Endothelial cell of hepatic sinusoid (primary cell): ENCODE results near the gene HSPA5.
"Not testable (repeated sequence)": the region's sequence is repeated elsewhere in the genome, so short reads cannot be mapped to it uniquely, and the experiment has no call there.

ENCODE experiments used
- in situ Hi-C: cut with HindIII; loops from 2 replicates; pipeline ENCODE4 v1.10.0; 2017; ENCODE audit warnings: low sequenced_read_pairs

Gene HSPA5

DNA sequence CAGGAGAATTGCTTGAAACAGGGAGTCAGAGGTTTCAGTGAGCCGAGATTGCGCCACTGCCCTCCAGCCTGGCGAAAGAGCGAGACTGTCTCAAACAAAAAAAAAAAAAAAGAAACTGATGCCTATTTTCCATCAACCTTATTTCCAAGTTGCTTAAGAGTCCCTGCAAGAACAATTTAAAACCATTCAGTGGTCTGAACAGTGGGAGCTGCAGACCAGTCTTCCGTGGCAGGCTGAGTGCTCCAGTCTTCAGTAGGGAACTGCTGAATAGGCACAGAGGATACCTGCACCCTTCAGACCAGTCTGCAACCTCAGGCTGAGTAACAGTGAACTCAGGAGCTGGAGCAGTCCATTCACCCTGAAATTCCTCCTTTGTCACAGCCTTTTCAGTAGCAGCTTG lies 46.7 kb downstream of the HSPA5 start:
- in situ Hi-C loops, result not testable (repeated sequence)

DNA sequence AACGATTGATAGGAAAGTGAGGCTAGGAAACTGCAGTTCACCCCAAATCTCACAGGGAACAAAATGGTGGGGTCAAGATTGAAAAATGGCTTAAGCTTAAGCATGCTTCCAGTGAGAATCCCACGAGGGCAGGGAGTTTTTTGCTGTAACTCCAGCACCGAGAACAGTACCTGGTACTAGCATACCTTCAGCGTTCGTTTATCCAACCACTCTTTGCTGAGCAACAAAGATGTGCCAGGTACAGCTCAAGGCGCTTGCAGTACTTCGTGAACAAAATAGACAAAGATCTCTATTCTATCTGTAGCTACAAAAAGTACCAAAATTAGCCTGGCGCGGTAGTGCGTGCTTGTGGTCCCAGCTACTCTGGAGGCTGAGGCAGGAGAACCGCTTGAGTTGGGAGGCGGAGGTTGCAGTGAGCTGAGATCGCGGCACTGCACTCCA lies 50.8 kb downstream of the HSPA5 start:
- in situ Hi-C loops, result no loop called here

DNA sequence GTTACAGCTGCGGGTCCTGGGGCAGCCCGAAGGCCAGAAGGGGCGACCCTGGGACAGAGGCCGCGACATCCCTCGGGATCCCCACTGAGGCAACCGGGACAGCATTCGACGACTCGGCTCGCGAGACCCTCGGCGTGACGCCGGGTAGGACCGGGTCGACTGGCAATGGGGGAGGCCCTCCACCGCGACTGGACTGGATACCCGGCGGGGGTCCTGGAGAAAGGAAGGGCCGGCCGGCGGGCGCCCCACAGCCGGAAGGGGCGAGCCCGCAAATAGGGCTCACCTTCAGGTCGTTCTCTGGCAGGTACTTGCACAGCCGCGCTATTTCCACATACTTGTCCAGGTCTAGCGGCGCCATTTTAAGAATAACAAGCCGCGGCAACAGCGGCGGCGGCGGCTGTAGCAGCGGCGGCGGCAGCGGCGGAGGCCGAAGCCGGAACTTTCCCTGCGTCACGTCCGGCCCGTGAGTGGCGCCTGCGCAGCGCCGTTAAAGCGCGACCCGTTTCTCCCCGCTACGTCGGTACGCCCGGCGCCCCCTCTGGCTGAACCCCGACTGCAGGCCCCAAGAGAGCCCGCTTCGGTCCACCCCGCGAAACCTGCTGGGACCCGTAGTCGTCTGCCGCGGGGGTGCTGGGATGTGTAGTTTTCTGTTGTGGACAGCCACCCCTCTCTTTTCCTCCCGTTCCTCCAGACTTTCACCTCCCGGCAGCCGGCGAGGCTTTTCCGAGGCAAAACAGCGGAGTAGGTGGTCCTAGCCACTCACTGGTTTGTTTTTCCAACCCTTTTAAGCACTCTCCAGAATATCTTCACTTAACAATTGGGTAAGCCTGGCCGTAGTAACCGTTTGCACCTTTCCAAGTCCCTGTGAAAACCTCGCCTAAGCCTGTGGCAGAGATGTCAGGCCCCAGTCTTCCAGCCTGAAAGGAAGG lies 51.5 kb downstream of the HSPA5 start, which contains the start of gene PPP6C:
TSS of gene PPP6C (minus strand) at position 443 of the 929 bp plus-strand sequence. CDS start at position 358, 85 bp downstream.
- in situ Hi-C loops, result no loop called here

DNA sequence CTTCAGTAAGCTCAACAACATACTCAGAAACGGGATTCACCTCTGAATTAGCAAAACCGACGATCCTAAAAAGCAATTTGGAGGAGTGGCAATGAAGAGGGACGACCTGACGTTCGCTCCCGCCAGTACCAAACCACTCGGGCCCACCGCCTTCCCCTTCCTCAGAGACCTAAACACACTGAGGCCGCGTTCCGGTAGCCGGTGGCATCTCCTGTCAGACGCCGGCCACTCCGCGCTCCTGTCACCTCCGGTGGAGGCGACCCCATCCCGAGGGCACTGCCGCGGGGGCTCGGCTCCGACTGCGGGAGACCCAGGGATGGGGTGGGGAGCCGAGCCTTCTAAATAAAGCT lies 52.2 kb downstream of the HSPA5 start:
- in situ Hi-C loops, result no loop called here
